ENCODE data around the gene ACYP2. TPM values are rescaled to one million over a fixed set of nuclear protein-coding genes. Genes with fewer than 3 reads are reported as not detected.

Gene ACYP2
- total RNA-seq, 1 donor: 9.0 TPM

GRCh38 chr2:54103454-54104314 is 11.7 kb upstream of the ACYP2 start:
- DNase-seq (ENCODE audit: insufficient read length, low spot score, missing footprints): peak; percentile 91
- no peak overlapping the region for H2AFZ ChIP-seq (ENCODE audit: low read length)
- H3K4me1 ChIP-seq (ENCODE audit: insufficient read depth, low read length): peaks cover 16% of the 10 kb centered on the region
- no peak overlapping the region for H3K27ac ChIP-seq (ENCODE audit: low read depth, low read length)
- no peaks in the 10 kb centered on the region for H4K20me1 ChIP-seq (ENCODE audit: insufficient read depth, low read length)
- H3K4me2 ChIP-seq (ENCODE audit: insufficient read depth, low read length): peak overlapping the region; percentile 30
- H3K36me3 ChIP-seq (ENCODE audit: insufficient read depth, low read length): no peaks in the 10 kb centered on the region
- H3K4me3 ChIP-seq (ENCODE audit: insufficient read depth, low read length): no peak overlapping the region
- no peaks in the 10 kb centered on the region for H3K79me2 ChIP-seq (ENCODE audit: insufficient read depth, low read length)
- no peaks in the 10 kb centered on the region for H3K27me3 ChIP-seq (ENCODE audit: insufficient read depth, low read length)
- peak; percentile 5 for TF ChIP-seq CTCF (IDR thresholded peaks at IDR 0.05; ENCODE audit: extremely low read depth, low read depth, low read length)
- no peaks in the 10 kb centered on the region for H3K9me3 ChIP-seq (ENCODE audit: low read depth, low read length)

GRCh38 chr2:54106631-54107454 is 8.6 kb upstream of the ACYP2 start:
- peak overlapping the region; percentile 66 for H3K4me2 ChIP-seq (ENCODE audit: insufficient read depth, low read length)
- H2AFZ ChIP-seq (ENCODE audit: low read length): no peak overlapping the region
- TF ChIP-seq CTCF (IDR thresholded peaks at IDR 0.05; ENCODE audit: extremely low read depth, low read depth, low read length): peak; percentile 82
- no peaks in the 10 kb centered on the region for H3K36me3 ChIP-seq (ENCODE audit: insufficient read depth, low read length)
- H3K9me3 ChIP-seq (ENCODE audit: low read depth, low read length): no peaks in the 10 kb centered on the region
- peaks cover 16% of the 10 kb centered on the region for H3K4me1 ChIP-seq (ENCODE audit: insufficient read depth, low read length)
- H3K27ac ChIP-seq (ENCODE audit: low read depth, low read length): no peak overlapping the region
- DNase-seq (ENCODE audit: insufficient read length, low spot score, missing footprints): peak; percentile 71
- no peaks in the 10 kb centered on the region for H4K20me1 ChIP-seq (ENCODE audit: insufficient read depth, low read length)
- H3K27me3 ChIP-seq (ENCODE audit: insufficient read depth, low read length): no peaks in the 10 kb centered on the region
- H3K4me3 ChIP-seq (ENCODE audit: insufficient read depth, low read length): no peak overlapping the region
- no peaks in the 10 kb centered on the region for H3K79me2 ChIP-seq (ENCODE audit: insufficient read depth, low read length)

GRCh38 chr2:54107455-54107764 is 8.0 kb upstream of the ACYP2 start:
- Histone ChIP-seq H3K79me2 (ENCODE audit: insufficient read depth, low read length) (no peaks in the 10 kb centered on the region), H3K4me3 (ENCODE audit: insufficient read depth, low read length) (no peak overlapping the region), H2AFZ (ENCODE audit: low read length) (no peak overlapping the region), H3K4me1 (ENCODE audit: insufficient read depth, low read length) (peaks cover 16% of the 10 kb centered on the region), H3K27me3 (ENCODE audit: insufficient read depth, low read length) (no peaks in the 10 kb centered on the region), H3K36me3 (ENCODE audit: insufficient read depth, low read length) (no peaks in the 10 kb centered on the region), H4K20me1 (ENCODE audit: insufficient read depth, low read length) (no peaks in the 10 kb centered on the region), H3K9me3 (ENCODE audit: low read depth, low read length) (no peaks in the 10 kb centered on the region), H3K4me2 (ENCODE audit: insufficient read depth, low read length) (no peak overlapping the region), H3K27ac (ENCODE audit: low read depth, low read length) (no peak overlapping the region)
- TF ChIP-seq CTCF (IDR thresholded peaks at IDR 0.05; ENCODE audit: extremely low read depth, low read depth, low read length): no peak
- DNase-seq (ENCODE audit: insufficient read length, low spot score, missing footprints): no peak
